ENCODE data around the gene ZNG1B.
A peak's percentile ranks its signal among the peaks of the same experiment; 100 is the strongest.
"Not testable (repeated sequence)": the region's sequence is repeated elsewhere in the genome, so short reads cannot be mapped to it uniquely, and the experiment has no call there.

Gene ZNG1B

DNA sequence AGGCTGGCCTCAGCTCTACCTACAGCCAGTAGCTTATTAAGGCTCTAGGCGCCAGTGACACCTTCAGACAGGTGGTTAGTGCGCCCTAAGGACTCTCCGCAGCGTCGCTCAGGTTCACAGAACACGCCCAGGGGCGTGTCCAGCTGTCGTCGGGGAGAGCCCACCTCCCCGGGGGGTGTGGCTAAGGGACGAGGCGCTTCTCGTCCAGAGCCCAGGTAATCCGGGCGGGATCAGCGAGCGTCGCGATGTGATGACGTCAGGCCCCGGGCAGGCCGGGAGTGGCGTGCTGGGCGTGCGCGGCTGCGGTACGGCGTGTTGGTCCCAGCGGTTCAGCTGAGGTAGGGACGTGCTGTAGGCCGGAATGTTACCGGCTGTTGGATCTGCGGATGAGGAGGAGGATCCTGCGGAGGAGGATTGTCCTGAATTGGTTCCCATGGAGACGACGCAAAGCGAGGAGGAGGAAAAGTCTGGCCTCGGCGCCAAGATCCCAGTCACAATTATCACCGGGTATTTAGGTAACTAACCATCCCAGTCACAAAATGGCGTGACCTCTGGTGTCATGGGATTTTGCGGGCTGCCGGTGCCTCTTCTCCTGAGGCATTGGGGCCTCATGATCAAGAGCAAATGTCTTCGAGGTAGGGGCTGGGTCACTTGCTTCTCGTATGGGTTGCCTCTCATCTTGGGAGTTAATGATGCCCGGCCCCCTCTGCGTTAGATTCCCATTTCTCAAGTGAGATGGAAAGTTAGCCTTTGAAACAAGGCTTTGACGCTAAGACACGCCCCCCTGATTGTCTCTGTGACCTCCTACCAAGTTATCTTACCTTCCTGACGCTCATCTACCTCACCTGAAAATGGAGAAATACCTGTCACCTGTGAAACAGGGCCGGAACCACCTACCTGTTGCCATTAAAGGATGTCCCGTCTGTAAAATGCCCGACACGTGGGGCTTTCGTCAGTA lies at the start of gene ZNG1B:
TSS of gene ZNG1B (plus strand) at position 184 of the 958 bp plus-strand sequence. CDS start at position 362, 178 bp downstream.
- peak; percentile 88 for DNase-seq

- peak; percentile 82 for DNase-seq
Observed at GRCh38 chr2:113390124-113390849, 47.2 kb upstream of the ZNG1B start.

DNA sequence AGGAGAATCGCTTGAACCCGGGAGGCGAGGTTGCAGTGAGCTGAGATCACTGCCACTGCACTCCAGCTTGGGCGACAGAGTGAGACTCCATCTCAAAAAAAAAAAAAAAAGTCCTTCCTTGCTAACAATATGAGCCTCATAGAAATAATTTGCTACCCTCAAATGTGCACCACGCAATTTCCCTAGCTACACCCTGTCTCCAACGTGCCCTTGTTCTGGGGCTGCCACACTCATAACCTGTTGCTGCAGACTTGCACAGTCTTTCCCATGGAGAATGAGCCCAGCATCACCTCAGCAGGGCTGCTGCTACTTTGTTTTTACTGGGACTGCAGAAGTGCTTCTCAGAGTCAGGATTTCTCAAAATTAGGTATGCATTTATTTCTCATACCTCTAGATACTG lies 46.4 kb upstream of the ZNG1B start:
- no peak for DNase-seq

GRCh38 chr2:113406114-113406513 lies 31.4 kb upstream of the ZNG1B start:
- DNase-seq = no peak

DNA sequence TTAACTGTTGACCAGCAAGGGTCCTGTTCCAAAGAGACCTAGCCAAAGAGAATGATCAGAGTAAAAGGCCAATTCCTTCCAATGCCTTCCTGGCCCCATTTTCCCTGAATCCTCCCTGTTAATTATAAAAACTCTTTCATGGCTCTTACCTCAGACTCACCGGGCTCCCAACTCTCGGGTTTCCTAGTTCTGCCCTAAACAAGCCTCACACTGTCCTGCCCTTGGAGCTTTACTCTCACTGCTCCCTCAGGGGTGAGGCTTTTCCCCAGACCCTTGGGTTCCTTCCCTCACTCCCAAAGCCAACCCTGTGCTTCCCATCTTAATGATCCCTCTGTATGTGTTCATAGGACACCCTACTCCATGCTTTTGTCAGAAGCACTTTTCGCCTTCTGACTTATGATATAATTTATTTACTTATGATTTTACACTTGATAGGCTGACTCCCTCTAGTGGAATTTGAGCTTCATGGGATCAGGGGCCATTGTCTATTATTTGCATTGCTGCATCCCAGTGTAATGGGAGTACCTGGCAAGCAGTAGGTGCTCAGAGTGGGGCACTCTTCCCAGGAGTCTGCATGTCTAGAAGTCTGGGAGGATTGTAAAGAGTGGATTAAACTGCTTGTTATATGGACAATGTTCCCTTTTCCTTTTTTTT lies 29.9 kb upstream of the ZNG1B start:
- no peak for DNase-seq

DNA sequence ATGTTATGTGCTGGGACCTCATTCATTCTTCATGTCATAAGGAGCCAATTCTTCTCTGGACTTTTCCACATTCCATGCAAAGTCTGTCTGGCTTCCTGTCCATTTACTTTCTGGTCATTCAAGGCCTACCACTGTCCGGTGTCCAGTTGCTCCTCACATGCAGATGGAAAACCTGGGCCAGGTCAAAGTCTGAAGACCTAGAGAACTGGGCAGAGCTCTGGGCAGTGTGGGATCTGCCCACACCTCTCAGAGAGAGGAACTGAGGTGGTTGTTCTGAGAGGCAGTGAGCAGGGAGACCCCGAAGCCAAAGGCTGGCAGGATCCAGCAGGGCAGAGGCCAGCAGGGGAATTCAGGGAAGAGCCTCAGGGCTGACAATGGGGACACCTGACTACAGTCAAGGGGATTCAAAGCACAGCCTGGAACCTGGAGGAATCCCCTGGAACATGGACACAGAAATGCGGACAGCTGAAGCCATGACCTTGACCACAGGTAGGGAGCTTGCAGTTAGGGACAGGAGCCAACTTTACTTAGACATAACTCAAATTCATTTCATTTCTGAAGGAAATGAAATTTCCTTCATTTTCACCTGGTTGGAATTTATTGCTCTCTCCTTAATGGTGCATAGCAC lies 25.7 kb upstream of the ZNG1B start:
- not testable (repeated sequence) for DNase-seq

DNA sequence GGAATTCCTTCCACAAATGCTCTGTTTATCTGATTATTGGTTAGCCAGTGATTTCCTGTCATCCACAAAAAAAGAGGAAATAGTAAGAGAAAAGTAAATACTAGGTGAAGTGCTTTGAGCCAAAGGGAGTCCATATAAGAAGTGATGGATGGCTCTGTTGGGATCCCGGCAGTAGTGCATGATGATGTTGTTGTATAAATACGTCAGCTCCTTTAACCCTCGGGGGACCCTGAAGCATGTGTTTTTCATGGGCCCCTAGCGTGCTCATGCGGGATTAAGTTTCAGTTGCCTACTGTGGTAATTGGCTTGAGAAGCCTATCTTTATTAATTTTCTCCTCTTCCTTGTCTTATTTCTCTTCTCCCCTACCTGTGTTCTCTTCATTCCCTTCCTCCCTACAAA lies 24.7 kb upstream of the ZNG1B start:
- not testable (repeated sequence) for DNase-seq

DNA sequence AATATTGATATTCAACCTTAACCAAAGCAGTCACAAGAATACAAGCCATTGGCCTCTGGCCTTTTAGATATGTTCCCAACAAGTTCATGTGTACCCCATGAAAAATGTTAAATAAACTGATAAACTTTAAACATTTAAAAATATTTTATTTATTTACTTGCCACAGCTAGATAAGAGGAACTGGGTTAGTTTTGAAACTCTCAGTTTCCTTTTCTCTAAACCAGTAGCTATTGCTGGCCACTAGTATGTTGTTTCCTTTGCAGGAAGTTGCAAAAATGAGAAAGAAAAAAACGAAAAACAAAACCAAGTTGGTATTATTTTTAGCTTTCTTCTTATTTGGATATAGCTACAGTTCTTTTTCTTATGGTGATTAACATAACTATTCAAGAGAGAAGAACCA lies 5.7 kb upstream of the ZNG1B start:
- peak; percentile 26 for DNase-seq

DNA sequence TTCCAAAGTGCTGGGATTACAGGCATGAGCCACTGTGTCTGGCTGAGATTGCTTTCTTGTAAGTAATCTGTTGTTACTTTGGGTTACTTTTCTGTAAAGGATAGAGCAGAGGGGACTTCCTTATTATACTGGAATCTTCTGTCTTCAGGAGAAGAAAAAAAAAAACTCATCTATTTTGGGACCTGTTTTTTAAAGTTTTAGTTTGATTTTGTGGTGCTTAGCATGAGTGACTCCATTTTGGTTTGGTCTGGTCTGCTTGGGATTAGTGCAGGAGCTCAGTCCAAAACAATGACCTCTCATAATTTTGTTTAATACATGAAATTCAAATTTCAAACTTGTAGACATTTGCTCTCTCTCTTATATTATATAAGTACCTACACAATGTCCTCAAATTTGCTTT lies 4.0 kb upstream of the ZNG1B start:
- DNase-seq = not testable (repeated sequence)

- DNase-seq = not testable (repeated sequence)
Observed at GRCh38 chr2:113465770-113466169, 28.3 kb downstream of the ZNG1B start.

GRCh38 chr2:113476688-113477368 lies 39.3 kb downstream of the ZNG1B start:
- DNase-seq = not testable (repeated sequence)

GRCh38 chr2:113496527-113496926 lies 59.0 kb downstream of the ZNG1B start:
- not testable (repeated sequence) for DNase-seq

GRCh38 chr2:113498365-113498764 lies 60.9 kb downstream of the ZNG1B start, which contains the start of gene FOXD4L1:
Gene FOXD4L1, plus strand, starts transcription at chr2:113498665. Its CDS starts 592 bp downstream, at chr2:113499257.
- DNase-seq = not testable (repeated sequence)

DNA sequence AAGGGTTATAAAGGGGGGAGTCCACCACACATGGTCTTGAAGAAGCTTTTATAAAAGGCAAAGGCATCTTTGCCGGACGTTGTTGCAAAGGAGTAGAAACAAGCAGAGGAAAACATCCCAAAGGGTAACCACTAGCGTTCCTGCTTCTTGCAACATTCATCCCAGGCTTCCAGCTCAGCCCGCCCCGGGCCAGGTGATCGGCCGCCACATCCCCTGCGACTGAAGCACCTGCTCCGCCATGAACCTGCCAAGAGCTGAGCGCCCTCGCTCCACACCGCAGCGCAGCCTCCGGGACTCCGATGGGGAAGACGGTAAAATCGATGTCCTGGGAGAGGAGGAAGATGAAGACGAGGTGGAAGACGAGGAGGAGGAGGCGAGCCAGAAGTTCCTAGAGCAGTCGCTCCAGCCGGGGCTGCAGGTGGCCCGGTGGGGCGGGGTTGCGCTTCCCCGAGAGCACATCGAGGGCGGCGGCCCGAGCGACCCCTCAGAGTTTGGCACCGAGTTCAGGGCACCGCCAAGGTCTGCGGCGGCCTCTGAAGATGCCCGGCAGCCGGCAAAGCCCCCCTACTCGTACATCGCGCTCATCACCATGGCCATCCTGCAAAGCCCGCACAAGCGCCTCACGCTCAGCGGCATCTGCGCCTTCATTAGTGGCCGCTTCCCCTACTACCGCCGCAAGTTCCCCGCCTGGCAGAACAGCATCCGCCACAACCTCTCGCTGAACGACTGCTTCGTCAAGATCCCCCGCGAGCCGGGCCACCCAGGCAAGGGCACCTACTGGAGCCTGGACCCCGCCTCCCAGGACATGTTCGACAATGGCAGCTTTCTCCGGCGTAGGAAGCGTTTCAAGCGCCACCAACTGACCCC lies 61.8 kb downstream of the ZNG1B start:
- DNase-seq = not testable (repeated sequence)

- DNase-seq = not testable (repeated sequence)
Observed at GRCh38 chr2:113499886-113500722, 62.6 kb downstream of the ZNG1B start.

- DNase-seq = not testable (repeated sequence)
Observed at GRCh38 chr2:113500723-113501038, 63.2 kb downstream of the ZNG1B start.

GRCh38 chr2:113502216-113503093 lies 65.0 kb downstream of the ZNG1B start:
- DNase-seq = not testable (repeated sequence)

- peak; percentile 35 for DNase-seq
Observed at GRCh38 chr2:113503094-113504042, 65.9 kb downstream of the ZNG1B start.

Data from activated CD4-positive, alpha-beta T cell treated with anti-CD3 and anti-CD28 coated beads, Interleukin-10, Interleukin-2, amounts not matched to agents 100 ng/mL and 50 ng/mL, durations not matched to agents 16 hours and 8 hours (primary cell).